Panc1 (cell line): ENCODE results near the gene RPN1. TPM values are rescaled to one million over a fixed set of nuclear protein-coding genes. Genes with fewer than 3 reads are reported as not detected.

ENCODE experiments used
- ATAC-seq: fragments of 200-7000 bp; cut with Tn5 transposase; 2 replicates; pipeline ENCODE4 v1.9.1; 2020; ENCODE audit warnings: mild to moderate bottlenecking, moderate library complexity
- BruUV-seq: library from RNA; stranded (reverse); fragments of 400-500 nt; replicated peaks from 2 replicates; lab custom pipeline; 2021; lab: Mats Ljungman, UMichigan
- CTCF ChIA-PET: fragments of 300-600 bp; sonication (Branson Sonifier 250); formaldehyde crosslinking; loops from one replicate; lab custom pipeline; 2022; ENCODE audit warnings: antibody characterized with exemption; lab: Charles Lee
- POLR2A ChIA-PET: fragments of 300-600 bp; sonication (Branson Sonifier 250); formaldehyde crosslinking; loops from one replicate; lab custom pipeline; 2022; ENCODE audit warnings: antibody characterized with exemption; lab: Charles Lee
- DNase-seq: peaks from one replicate; pipeline ENCODE4 v3.0.0-alpha.2; 2010; ENCODE audit warnings: low read depth, low spot score
- H3K27ac ChIP-seq: 2 replicates; pipeline ENCODE4 v1.5.1; 2011; ENCODE audit warnings: mild to moderate bottlenecking, low read length, inconsistent platforms
- H3K27me3 ChIP-seq: fragments of 200-500 bp; sonication (Bioruptor generic); 2 replicates; pipeline ENCODE4 v1.6.0; 2014; ENCODE audit warnings: low read length, inconsistent platforms; ENCODE audit not compliant: control insufficient read depth, insufficient read depth
- H3K36me3 ChIP-seq: fragments of 200-500 bp; sonication (Bioruptor generic); 2 replicates; pipeline ENCODE4 v1.5.1; 2014; ENCODE audit warnings: inconsistent platforms, mild to moderate bottlenecking, low read length, moderate library complexity; ENCODE audit not compliant: control insufficient read depth, insufficient read depth
- H3K4me1 ChIP-seq: 2 replicates; pipeline ENCODE4 v1.5.1; 2011; ENCODE audit warnings: inconsistent platforms, mild to moderate bottlenecking, low read length, moderate library complexity; ENCODE audit not compliant: control insufficient read depth, insufficient read depth
- H3K4me3 ChIP-seq, 2 experiments: 2 replicates each; pipeline ENCODE4 v1.5.1; 2011 to 2012; ENCODE audit warnings: low read depth in 2 of 2, low read length in 2 of 2, mild to moderate bottlenecking in 2 of 2, inconsistent platforms in 1 of 2, moderate library complexity in 1 of 2
- H3K9me3 ChIP-seq: fragments of 200-500 bp; sonication (Bioruptor generic); 2 replicates; pipeline ENCODE4 v1.5.1; 2014; ENCODE audit warnings: low read depth, mild to moderate bottlenecking, inconsistent platforms, low read length, moderate library complexity; ENCODE audit not compliant: control insufficient read depth, insufficient read depth
- POLR2AphosphoS5 ChIP-seq: IDR thresholded peaks from 2 replicates; pipeline ENCODE4 v1.6.1; 2012; ENCODE audit warnings: mild to moderate bottlenecking, low read depth, low read length, moderate library complexity
- SIN3A ChIP-seq: IDR thresholded peaks from 2 replicates; pipeline ENCODE4 v1.6.1; 2012; ENCODE audit warnings: low read depth, mild to moderate bottlenecking, low read length, moderate library complexity, borderline replicate concordance; ENCODE audit not compliant: insufficient read depth
- TCF7L2 ChIP-seq: IDR thresholded peaks from 2 replicates; pipeline ENCODE4 v1.6.1; 2011; ENCODE audit warnings: mild to moderate bottlenecking, low read depth, low read length, inconsistent platforms
- in situ Hi-C: cut with HindIII; loops from 2 replicates; pipeline ENCODE4 v1.10.0; 2016; ENCODE audit warnings: low sequenced_read_pairs, low pct_unique_long_range_greater_than_20kb
- intact Hi-C: fragments of 100-400 bp; cut with micrococcal nuclease; formaldehyde crosslinking; loops from one replicate; pipeline ENCODE4 v1.10.0; 2022; ENCODE audit not compliant: unreplicated experiment
- total RNA-seq: library from RNA; stranded (reverse); gene quantifications from one replicate; pipeline ENCODE4 v1.2.1, GENCODE V29; 2021; ENCODE audit not compliant: unreplicated experiment
- TF ChIP-seq, protein P1 (sequence below): fragments of 450-650 bp; IDR thresholded peaks from 2 replicates; pipeline ENCODE4 v1.5.1; 2017; ENCODE audit warnings: mild to moderate bottlenecking
- TF ChIP-seq, protein P2 (sequence below), 2 experiments: IDR thresholded peaks; 2 replicates each; pipeline ENCODE4 v1.6.1; 2011 to 2012; ENCODE audit warnings: low read depth in 2 of 2, control low read depth in 1 of 2, low read length in 1 of 2, mild to moderate bottlenecking in 1 of 2, moderate library complexity in 1 of 2; ENCODE audit not compliant: insufficient read depth in 1 of 2

The RPN1 gene
- total RNA-seq, 1 experiment from 2014 or later: 320 TPM

DNA sequence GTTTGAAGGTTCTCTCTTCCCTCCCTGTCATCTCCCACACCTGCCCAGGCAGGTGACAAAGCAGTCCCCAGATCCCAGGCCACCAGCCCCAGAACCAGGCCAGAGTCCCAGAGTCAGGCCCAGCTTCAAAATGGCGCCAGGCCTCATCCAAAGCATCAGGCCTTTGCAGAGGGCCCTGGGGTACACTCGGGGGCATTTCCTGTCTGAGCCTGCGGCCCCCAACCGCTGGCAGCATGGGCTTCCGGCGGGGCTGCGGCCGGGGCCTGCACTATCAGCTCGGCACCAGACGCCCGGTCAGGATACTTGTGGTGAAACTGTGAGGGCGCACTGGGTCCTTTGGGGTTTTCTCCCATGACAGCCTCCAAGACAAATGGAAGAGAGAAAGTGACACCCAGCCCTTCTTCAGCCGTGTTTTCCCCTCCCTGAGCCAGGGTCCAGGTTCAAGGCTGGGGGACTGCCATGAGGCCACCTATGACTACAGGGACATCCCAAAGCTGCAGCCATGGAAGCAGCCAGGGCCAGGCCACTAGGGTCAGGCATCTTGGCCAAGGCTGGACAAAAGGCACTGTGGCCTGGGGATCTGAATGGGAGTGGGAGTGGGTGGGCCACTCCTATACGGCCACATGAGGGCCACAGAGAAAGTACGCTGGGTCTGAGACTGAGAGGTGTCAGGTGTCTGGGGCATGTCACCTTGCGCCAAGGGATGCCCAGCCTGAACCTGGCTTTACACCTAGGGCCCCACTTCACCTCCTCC, 33.9 kb downstream of the RPN1 start:
- DNase-seq (no peak), ATAC-seq (no peak)
- H3K27ac ChIP-seq: peak overlapping the region; percentile 72
- intact Hi-C loops (no loop called here), in situ Hi-C loops (no loop called here)
- TF ChIP-seq, protein P1, sequence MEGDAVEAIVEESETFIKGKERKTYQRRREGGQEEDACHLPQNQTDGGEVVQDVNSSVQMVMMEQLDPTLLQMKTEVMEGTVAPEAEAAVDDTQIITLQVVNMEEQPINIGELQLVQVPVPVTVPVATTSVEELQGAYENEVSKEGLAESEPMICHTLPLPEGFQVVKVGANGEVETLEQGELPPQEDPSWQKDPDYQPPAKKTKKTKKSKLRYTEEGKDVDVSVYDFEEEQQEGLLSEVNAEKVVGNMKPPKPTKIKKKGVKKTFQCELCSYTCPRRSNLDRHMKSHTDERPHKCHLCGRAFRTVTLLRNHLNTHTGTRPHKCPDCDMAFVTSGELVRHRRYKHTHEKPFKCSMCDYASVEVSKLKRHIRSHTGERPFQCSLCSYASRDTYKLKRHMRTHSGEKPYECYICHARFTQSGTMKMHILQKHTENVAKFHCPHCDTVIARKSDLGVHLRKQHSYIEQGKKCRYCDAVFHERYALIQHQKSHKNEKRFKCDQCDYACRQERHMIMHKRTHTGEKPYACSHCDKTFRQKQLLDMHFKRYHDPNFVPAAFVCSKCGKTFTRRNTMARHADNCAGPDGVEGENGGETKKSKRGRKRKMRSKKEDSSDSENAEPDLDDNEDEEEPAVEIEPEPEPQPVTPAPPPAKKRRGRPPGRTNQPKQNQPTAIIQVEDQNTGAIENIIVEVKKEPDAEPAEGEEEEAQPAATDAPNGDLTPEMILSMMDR: no peak
- TF ChIP-seq POLR2AphosphoS5 (no peak), TCF7L2 (no peak), SIN3A (no peak)
- TF ChIP-seq, protein P2, sequence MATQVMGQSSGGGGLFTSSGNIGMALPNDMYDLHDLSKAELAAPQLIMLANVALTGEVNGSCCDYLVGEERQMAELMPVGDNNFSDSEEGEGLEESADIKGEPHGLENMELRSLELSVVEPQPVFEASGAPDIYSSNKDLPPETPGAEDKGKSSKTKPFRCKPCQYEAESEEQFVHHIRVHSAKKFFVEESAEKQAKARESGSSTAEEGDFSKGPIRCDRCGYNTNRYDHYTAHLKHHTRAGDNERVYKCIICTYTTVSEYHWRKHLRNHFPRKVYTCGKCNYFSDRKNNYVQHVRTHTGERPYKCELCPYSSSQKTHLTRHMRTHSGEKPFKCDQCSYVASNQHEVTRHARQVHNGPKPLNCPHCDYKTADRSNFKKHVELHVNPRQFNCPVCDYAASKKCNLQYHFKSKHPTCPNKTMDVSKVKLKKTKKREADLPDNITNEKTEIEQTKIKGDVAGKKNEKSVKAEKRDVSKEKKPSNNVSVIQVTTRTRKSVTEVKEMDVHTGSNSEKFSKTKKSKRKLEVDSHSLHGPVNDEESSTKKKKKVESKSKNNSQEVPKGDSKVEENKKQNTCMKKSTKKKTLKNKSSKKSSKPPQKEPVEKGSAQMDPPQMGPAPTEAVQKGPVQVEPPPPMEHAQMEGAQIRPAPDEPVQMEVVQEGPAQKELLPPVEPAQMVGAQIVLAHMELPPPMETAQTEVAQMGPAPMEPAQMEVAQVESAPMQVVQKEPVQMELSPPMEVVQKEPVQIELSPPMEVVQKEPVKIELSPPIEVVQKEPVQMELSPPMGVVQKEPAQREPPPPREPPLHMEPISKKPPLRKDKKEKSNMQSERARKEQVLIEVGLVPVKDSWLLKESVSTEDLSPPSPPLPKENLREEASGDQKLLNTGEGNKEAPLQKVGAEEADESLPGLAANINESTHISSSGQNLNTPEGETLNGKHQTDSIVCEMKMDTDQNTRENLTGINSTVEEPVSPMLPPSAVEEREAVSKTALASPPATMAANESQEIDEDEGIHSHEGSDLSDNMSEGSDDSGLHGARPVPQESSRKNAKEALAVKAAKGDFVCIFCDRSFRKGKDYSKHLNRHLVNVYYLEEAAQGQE (IDR thresholded peaks at IDR 0.05; ENCODE audit: insufficient read depth in 1 of 2, low read depth in 2 of 2, low read length in 1 of 2): no peak
- H3K9me3 ChIP-seq: no peaks in the 10 kb centered on the region
- peaks cover 16% of the 10 kb centered on the region for H3K36me3 ChIP-seq
- 0 out of 2 replicates have a peak, but pooled peaks cover 3% of the 10 kb centered on the region for H3K4me1 ChIP-seq
- no peaks in the 10 kb centered on the region for H3K27me3 ChIP-seq
- ChIA-PET CTCF (no interaction called here), POLR2A (interaction anchor here (0.5 kb wide), 1 partner anchor 506 kb away, joined by 7 read pairs; no protein-coding TSS in a partner anchor)
- peak overlapping the region in 1 of 2 experiments; percentile 46; a peak in 1 of 4 replicates for H3K4me3 ChIP-seq
- no TSS peak for BruUV-seq

GRCh38 chr3:128614076-128614475, 36.5 kb downstream of the RPN1 start:
- H3K27ac ChIP-seq: no peak overlapping the region
- DNase-seq: no peak
- no TSS peak for BruUV-seq
- ATAC-seq: no peak
- intact Hi-C loops: no loop called here
- no peaks in the 10 kb centered on the region for H3K9me3 ChIP-seq
- no peaks in the 10 kb centered on the region for H3K27me3 ChIP-seq
- no peaks in the 10 kb centered on the region for H3K36me3 ChIP-seq
- ChIA-PET POLR2A (no interaction called here), CTCF (no interaction called here)
- 0 out of 2 replicates have a peak, but pooled peaks cover 3% of the 10 kb centered on the region for H3K4me1 ChIP-seq
- TF ChIP-seq TCF7L2 (no peak), POLR2AphosphoS5 (no peak), SIN3A (no peak)
- TF ChIP-seq, protein P2 (IDR thresholded peaks at IDR 0.05; ENCODE audit: insufficient read depth in 1 of 2, low read depth in 2 of 2, low read length in 1 of 2): no peak
- TF ChIP-seq, protein P1: no peak
- in situ Hi-C loops: no loop called here
- H3K4me3 ChIP-seq: no peak overlapping the region
